NK-92 treated with Interleukin-12 subunit alpha and Interleukin-12 subunit beta, amount 100 ng/mL, for 24 hours (cell line): ENCODE measurements around the gene DNAL1.

Experiments used
- DNase-seq: peaks from one replicate; lab custom pipeline; 2025; lab: John Stamatoyannopoulos, UW

DNAL1 gene

DNA sequence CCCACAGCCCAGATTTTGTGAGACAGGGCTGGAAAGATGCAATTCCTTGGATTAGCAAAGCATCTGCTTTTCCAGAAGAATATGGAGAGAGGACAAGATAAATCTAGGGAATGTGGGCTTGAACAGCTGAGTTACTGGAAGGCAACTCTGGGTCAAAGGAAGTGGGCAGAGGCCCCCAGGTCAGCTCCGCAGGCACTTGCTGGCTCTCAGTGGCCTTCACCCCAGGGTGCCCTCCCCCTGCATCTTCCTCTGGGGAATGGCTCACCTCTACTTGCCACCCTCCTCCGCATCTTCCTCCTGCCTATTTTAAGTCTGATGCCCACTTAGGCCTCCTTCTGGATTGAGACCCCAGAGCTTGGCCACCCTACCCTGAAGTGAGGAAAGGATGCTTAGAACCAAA, 79.9 kb downstream of the DNAL1 start:
- no peak for DNase-seq

- DNase-seq, result no peak
Measured at GRCh38 chr14:73725116-73726024, 80.6 kb downstream of the DNAL1 start.

DNA sequence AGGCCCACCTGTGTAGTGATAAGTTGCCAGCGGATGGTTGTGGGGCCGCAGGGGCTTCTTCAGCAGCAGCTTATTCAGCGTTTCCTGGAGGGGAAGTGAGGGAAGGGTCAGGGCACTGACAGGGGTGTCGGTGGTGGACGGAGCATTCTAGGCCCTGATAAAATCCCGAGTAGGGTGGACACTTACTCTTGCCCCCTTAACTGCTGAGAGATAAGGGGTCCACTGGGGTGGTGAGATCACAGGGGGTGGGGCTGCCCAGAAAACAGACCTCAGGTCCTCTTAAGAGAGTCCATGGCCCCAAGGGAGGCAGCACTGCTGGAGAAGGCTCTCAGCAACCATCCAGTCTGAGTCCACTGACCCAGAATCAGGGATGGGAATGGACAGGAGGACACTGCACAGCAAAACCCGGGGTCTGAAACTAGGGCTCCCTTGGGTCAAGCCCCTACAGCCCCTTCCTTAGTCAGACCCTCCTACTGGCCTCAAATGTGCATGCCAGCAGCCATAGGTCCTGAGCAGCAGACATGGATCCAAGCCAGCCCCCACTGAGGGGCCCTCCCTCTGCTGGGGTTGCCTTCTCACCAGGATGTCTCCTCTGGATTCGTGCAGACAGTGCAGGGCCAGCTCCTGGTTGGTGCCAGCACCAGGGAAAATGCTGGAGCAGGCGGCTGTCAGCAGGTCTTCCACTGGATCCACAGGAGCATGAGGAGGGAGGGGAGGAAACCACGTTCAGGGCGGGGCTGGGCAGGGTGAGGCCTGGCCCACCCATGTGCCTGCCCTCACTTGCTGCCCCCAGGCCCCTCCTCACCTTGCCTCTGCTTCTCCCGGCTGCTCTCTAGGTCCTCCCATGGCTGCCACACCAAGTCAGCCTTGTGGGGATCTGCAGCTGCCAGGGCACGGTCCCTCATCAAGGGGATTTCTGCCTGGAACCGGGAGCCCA, 81.5 kb downstream of the DNAL1 start:
- no peak for DNase-seq

GRCh38 chr14:73727166-73727565, 82.4 kb downstream of the DNAL1 start:
- no peak for DNase-seq

DNA sequence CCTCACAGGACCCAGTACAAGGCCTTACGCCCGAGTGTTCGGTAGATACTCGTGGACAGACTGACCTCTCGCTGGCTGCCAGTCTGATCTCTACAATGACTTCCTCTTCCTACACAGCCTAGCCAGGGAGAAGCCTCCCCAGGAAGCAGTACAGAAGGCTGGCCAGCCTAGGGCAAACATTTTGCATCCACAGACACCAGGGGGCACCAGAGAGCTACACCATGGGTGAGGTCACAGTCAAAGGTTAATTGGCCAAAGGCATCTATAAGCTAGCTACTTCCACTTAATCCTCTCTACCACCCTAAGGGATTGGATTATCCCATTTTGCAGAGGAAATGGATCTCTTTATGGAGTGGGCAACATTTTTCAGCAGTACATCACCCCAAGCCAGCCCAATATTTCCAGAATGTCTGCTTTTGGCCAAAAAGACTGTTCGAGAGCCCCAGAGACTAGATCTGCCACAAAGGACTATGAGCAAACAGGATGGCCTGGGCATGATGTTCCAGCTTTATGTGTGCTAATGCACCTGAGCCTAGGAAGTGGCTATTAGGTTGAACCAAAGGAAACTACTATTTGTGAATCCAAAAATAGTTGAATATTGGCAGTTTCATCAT, 84.0 kb downstream of the DNAL1 start:
- DNase-seq, result peak; percentile 66

GRCh38 chr14:73729556-73730265, 84.9 kb downstream of the DNAL1 start:
- DNase-seq, result no peak

GRCh38 chr14:73731111-73731510, 86.3 kb downstream of the DNAL1 start:
- DNase-seq, result no peak

GRCh38 chr14:73732006-73732405, 87.2 kb downstream of the DNAL1 start:
- DNase-seq, result no peak

GRCh38 chr14:73736842-73737241, 92.1 kb downstream of the DNAL1 start:
- no peak for DNase-seq

DNA sequence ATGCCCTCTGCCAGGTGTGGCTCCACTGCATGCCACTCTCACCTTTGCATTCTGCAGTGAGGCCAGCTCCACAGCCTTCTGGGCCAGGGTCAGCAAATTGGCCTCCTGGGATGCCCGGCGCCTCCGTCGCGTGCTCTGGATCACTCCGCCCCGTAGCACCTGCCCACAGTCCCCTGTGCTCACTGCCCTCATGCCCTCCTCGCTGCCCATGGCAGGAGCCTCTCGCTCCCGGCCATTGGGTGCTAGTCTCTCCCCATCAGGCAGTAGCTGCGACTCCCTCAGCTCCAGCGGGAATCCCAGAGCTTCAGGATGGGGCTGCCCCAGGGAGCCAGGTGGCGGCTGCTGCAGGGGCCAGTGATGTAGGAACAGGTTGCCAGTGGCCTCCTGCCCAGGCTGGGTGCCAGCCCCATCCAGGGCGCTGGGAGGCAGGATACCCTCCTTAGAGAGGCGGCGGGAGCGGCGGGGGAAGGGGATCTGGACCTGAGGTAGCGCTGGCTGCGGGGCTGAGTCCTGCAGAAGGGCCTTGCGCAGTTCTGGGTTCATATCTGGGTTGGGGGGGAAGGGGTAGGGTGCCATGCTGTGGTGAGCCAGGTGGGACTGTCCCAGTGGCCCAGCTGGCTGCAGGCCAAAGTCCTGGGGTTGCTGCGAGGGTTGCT, 93.9 kb downstream of the DNAL1 start:
- DNase-seq, result no peak

GRCh38 chr14:73739174-73739898, 94.5 kb downstream of the DNAL1 start:
- no peak for DNase-seq

GRCh38 chr14:73739899-73740617, 95.3 kb downstream of the DNAL1 start:
- DNase-seq, result no peak

GRCh38 chr14:73740618-73741326, 96.0 kb downstream of the DNAL1 start:
- DNase-seq, result no peak

- DNase-seq, result no peak
Measured at GRCh38 chr14:73741386-73741875, 96.6 kb downstream of the DNAL1 start.

DNA sequence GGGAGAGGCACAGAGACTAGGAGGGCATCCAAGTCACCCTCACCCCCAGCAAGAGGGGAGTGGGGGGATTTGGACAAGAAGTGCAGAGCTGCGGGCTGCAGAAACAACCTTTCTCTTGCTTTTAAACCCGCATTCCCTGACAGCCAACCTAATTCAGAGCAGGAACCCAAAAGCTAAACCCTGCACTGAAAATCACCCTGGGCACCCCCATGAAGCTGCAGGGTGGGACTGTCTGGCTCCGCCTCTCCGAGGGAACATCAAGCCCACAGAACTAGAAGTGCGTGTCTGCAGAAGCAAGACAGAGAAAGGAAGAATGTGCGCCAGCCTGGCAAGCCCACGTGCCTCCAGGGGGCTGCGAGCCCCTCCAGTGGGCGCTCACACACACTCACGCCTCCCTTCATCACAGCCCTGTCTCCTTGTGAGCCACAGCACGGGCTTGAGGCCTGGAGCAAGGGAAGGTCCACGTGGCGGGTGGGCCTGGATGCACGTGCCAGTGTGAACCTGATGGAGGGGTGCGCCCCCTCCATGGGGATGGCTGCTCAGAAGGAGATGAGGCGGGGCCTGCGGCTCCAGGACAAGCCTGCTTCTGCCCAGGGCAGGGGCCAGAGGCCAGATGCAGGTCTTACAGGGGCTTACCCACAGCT, 97.2 kb downstream of the DNAL1 start:
- DNase-seq, result no peak

DNA sequence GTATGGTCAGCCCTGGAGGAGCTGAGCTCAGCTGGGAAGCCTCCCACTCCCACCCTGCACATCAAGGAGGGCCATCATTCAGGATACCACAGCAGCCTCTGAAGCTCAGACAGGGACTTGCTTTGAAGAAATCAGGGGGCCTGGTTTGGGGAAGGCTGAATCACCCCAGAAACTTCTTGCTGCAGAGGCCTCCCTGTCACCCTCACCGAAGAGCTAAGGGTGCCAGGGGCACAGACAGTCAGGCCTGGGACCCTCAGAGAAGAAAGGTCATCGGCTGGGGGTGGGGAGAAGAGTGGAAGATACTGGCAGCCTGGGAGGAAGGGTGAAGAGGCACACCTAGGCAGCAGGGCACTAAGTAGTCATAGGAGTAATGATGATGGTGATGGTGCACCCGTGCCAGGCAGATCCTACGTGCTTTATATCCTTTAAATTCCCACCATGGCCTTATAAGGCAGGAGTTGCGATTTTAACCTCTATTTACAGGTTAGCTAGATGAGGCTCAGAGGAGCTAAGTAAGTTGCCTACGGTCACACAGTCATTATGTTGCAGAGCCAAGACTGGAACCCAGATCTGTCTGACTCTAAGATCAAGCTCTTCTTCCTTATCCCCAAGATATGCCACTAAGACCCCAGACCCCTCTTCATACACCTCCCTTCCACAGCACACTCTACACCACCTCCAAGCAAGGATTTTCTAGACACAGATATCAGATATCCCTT, 97.9 kb downstream of the DNAL1 start:
- DNase-seq, result no peak

DNA sequence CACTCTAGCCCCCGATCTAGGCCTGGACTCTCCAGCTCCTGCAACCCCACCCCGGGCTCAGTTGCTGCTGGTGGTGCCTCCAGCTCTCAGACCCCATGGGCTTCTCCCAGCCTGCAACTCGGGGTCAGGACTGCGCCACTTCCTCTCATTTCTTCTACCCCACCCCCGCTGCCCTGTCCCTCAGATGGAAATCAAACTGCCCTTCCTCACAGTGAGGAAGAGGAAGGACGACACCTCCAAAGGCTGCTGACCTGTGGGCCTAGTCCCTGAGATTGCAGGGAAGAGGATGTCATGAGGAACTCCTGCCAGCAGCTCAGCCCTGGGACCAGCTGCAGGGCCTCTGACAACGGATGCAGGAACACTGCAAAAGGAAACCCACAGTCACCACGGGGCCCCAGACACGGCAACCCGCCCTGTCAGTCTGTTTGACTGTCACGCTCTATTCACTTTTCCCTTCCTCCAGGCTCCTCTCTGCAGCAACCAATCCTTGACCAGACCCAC, 98.7 kb downstream of the DNAL1 start:
- DNase-seq, result peak; percentile 42
